ENCODE data around the gene EP300.

EP300 gene

GRCh38 chr22:41197038-41197972 is 104.9 kb downstream of the EP300 start:
- peak overlapping the region; percentile 85 for H3K14ac ChIP-seq (ENCODE audit: low read length)
- no peak overlapping the region for H2AK5ac ChIP-seq (ENCODE audit: low read depth, low read length)
- no peak overlapping the region for H3K27ac ChIP-seq (replicated peaks; ENCODE audit: low read length)
- peak overlapping the region; percentile 72 to 90 for H3K4me3 ChIP-seq (ENCODE audit: low read length in 2 of 2)
- peak overlapping the region; percentile 95 for H3K18ac ChIP-seq (ENCODE audit: low read length)
- no peak overlapping the region for H4K8ac ChIP-seq (ENCODE audit: low read depth, low read length)
- no CpG with 5 or more reads among the region's 91 CpGs for WGBS, 2 donors (ENCODE audit: extremely low coverage in 2 of 2, insufficient read length in 2 of 2, insufficient replicate concordance in 1 of 2)
- H2BK120ac ChIP-seq (ENCODE audit: low read depth, low read length), result no peak overlapping the region
- peak overlapping the region; percentile 86 for H3K9ac ChIP-seq (ENCODE audit: low read depth, low read length, poor library complexity)
- H3K79me1 ChIP-seq (ENCODE audit: low read depth, low read length), result no peaks in the 10 kb centered on the region
- peak overlapping the region; percentile 91 for H3K23ac ChIP-seq (ENCODE audit: low read depth, low read length, poor library complexity)
- H4K91ac ChIP-seq (ENCODE audit: low read depth, low read length, poor library complexity), result no peak overlapping the region
- no peak overlapping the region for H2BK5ac ChIP-seq (ENCODE audit: low read length)
- peaks cover 4 to 25% (median 6%) of the 10 kb centered on the region in 3 experiments for H3K27me3 ChIP-seq (ENCODE audit: control insufficient read depth in 3 of 3, insufficient read depth in 3 of 3, low read depth in 1 of 3, low read length in 3 of 3)
- H3K9me3 ChIP-seq (replicated peaks in 1 of 2; ENCODE audit: control insufficient read depth in 2 of 2, insufficient read depth in 1 of 2, low read depth in 1 of 2, low read length in 2 of 2), result no peaks in the 10 kb centered on the region
- no peak overlapping the region for H2BK15ac ChIP-seq (ENCODE audit: low read length)
- no peaks in the 10 kb centered on the region for H3K36me3 ChIP-seq (replicated peaks in 1 of 2; ENCODE audit: control insufficient read depth in 2 of 2, insufficient read depth in 2 of 2, low read length in 2 of 2)
- H3K4me2 ChIP-seq (ENCODE audit: insufficient read depth, low read length, poor library complexity, severe bottlenecking), result peak overlapping the region; percentile 98
- no peak overlapping the region for H3K4ac ChIP-seq (ENCODE audit: low read length)
- peak overlapping the region; percentile 100 for H2AFZ ChIP-seq (ENCODE audit: low read length)
- peaks cover 2 to 4% of the 10 kb centered on the region in 2 donors for H3K4me1 ChIP-seq (ENCODE audit: control insufficient read depth in 2 of 2, insufficient read depth in 1 of 2, low read depth in 1 of 2, low read length in 2 of 2)
- H2BK12ac ChIP-seq (ENCODE audit: low read length), result no peak overlapping the region
- DNase-seq (ENCODE audit: low spot score), result peak; percentile 77

- no peak overlapping the region for H3K4ac ChIP-seq (ENCODE audit: low read length)
- no peak overlapping the region for H2BK5ac ChIP-seq (ENCODE audit: low read length)
- H3K9me3 ChIP-seq (replicated peaks in 1 of 2; ENCODE audit: control insufficient read depth in 2 of 2, insufficient read depth in 1 of 2, low read depth in 1 of 2, low read length in 2 of 2), result no peaks in the 10 kb centered on the region
- H2AK5ac ChIP-seq (ENCODE audit: low read depth, low read length), result no peak overlapping the region
- H4K8ac ChIP-seq (ENCODE audit: low read depth, low read length), result no peak overlapping the region
- no peak overlapping the region for H4K91ac ChIP-seq (ENCODE audit: low read depth, low read length, poor library complexity)
- no peak overlapping the region for H3K23ac ChIP-seq (ENCODE audit: low read depth, low read length, poor library complexity)
- no peak overlapping the region for H3K14ac ChIP-seq (ENCODE audit: low read length)
- H3K9ac ChIP-seq (ENCODE audit: low read depth, low read length, poor library complexity), result no peak overlapping the region
- peak overlapping the region; percentile 100 for H2AFZ ChIP-seq (ENCODE audit: low read length)
- peak overlapping the region in 1 of 2 donors; percentile 72 for H3K4me3 ChIP-seq (ENCODE audit: low read length in 2 of 2)
- no peak for DNase-seq (ENCODE audit: low spot score)
- no peak overlapping the region for H2BK15ac ChIP-seq (ENCODE audit: low read length)
- H3K4me1 ChIP-seq (ENCODE audit: control insufficient read depth in 2 of 2, insufficient read depth in 1 of 2, low read depth in 1 of 2, low read length in 2 of 2), result peaks cover 2 to 4% of the 10 kb centered on the region in 2 donors
- peak overlapping the region; percentile 98 for H3K4me2 ChIP-seq (ENCODE audit: insufficient read depth, low read length, poor library complexity, severe bottlenecking)
- H3K18ac ChIP-seq (ENCODE audit: low read length), result no peak overlapping the region
- H3K27ac ChIP-seq (replicated peaks; ENCODE audit: low read length), result no peak overlapping the region
- no peak overlapping the region for H2BK120ac ChIP-seq (ENCODE audit: low read depth, low read length)
- no peak overlapping the region for H2BK12ac ChIP-seq (ENCODE audit: low read length)
- no peaks in the 10 kb centered on the region for H3K79me1 ChIP-seq (ENCODE audit: low read depth, low read length)
- no peaks in the 10 kb centered on the region for H3K36me3 ChIP-seq (replicated peaks in 1 of 2; ENCODE audit: control insufficient read depth in 2 of 2, insufficient read depth in 2 of 2, low read length in 2 of 2)
- WGBS, 2 donors (ENCODE audit: extremely low coverage in 2 of 2, insufficient read length in 2 of 2, insufficient replicate concordance in 1 of 2), result 100% methylated on average over 1 of the region's 9 CpGs; no CpG with 5 or more reads in 1 of the 2 donors
- peaks cover 4 to 25% (median 6%) of the 10 kb centered on the region in 3 experiments for H3K27me3 ChIP-seq (ENCODE audit: control insufficient read depth in 3 of 3, insufficient read depth in 3 of 3, low read depth in 1 of 3, low read length in 3 of 3)
These were observed 105.7 kb downstream of the EP300 start for GRCh38 chr22:41198027-41198580.

GRCh38 chr22:41201141-41201540 is 108.7 kb downstream of the EP300 start:
- Histone ChIP-seq H3K36me3 (replicated peaks in 1 of 2; ENCODE audit: control insufficient read depth in 2 of 2, insufficient read depth in 2 of 2, low read length in 2 of 2) (peaks cover 0 to under 1% of the 10 kb centered on the region in 2 donors), H4K91ac (ENCODE audit: low read depth, low read length, poor library complexity) (no peak overlapping the region), H3K9me3 (replicated peaks in 1 of 2; ENCODE audit: control insufficient read depth in 2 of 2, insufficient read depth in 1 of 2, low read depth in 1 of 2, low read length in 2 of 2) (no peaks in the 10 kb centered on the region), H3K79me1 (ENCODE audit: low read depth, low read length) (peaks cover 5% of the 10 kb centered on the region), H2BK5ac (ENCODE audit: low read length) (no peak overlapping the region), H3K4me3 (ENCODE audit: low read length in 2 of 2) (no peak overlapping the region), H3K23ac (ENCODE audit: low read depth, low read length, poor library complexity) (no peak overlapping the region), H3K27ac (replicated peaks; ENCODE audit: low read length) (no peak overlapping the region), H2BK120ac (ENCODE audit: low read depth, low read length) (no peak overlapping the region), H3K4me2 (ENCODE audit: insufficient read depth, low read length, poor library complexity, severe bottlenecking) (no peak overlapping the region), H3K4me1 (ENCODE audit: control insufficient read depth in 2 of 2, insufficient read depth in 1 of 2, low read depth in 1 of 2, low read length in 2 of 2) (peaks cover 7% of the 10 kb centered on the region in 2 donors), H3K14ac (ENCODE audit: low read length) (no peak overlapping the region), H3K18ac (ENCODE audit: low read length) (no peak overlapping the region), H2BK15ac (ENCODE audit: low read length) (no peak overlapping the region), H3K4ac (ENCODE audit: low read length) (no peak overlapping the region), H2BK12ac (ENCODE audit: low read length) (no peak overlapping the region), H3K27me3 (ENCODE audit: control insufficient read depth in 3 of 3, insufficient read depth in 3 of 3, low read depth in 1 of 3, low read length in 3 of 3) (peaks cover 4 to 25% (median 6%) of the 10 kb centered on the region in 3 experiments), H3K9ac (ENCODE audit: low read depth, low read length, poor library complexity) (no peak overlapping the region), H2AK5ac (ENCODE audit: low read depth, low read length) (no peak overlapping the region), H4K8ac (ENCODE audit: low read depth, low read length) (no peak overlapping the region), H2AFZ (ENCODE audit: low read length) (no peak overlapping the region)
- WGBS, 2 donors (ENCODE audit: extremely low coverage in 2 of 2, insufficient read length in 2 of 2, insufficient replicate concordance in 1 of 2), result no CpG with 5 or more reads among the region's 10 CpGs
- DNase-seq (ENCODE audit: low spot score), result no peak

GRCh38 chr22:41203118-41203517 is 110.7 kb downstream of the EP300 start:
- Histone ChIP-seq H3K27ac (replicated peaks; ENCODE audit: low read length) (no peak overlapping the region), H2AFZ (ENCODE audit: low read length) (no peak overlapping the region), H3K18ac (ENCODE audit: low read length) (no peak overlapping the region), H3K4me1 (ENCODE audit: control insufficient read depth in 2 of 2, insufficient read depth in 1 of 2, low read depth in 1 of 2, low read length in 2 of 2) (peaks cover 3 to 6% of the 10 kb centered on the region in 2 donors), H3K36me3 (replicated peaks in 1 of 2; ENCODE audit: control insufficient read depth in 2 of 2, insufficient read depth in 2 of 2, low read length in 2 of 2) (peaks cover 2 to 4% of the 10 kb centered on the region in 2 donors), H3K9me3 (replicated peaks in 1 of 2; ENCODE audit: control insufficient read depth in 2 of 2, insufficient read depth in 1 of 2, low read depth in 1 of 2, low read length in 2 of 2) (no peaks in the 10 kb centered on the region), H3K23ac (ENCODE audit: low read depth, low read length, poor library complexity) (no peak overlapping the region), H2BK12ac (ENCODE audit: low read length) (no peak overlapping the region), H3K14ac (ENCODE audit: low read length) (no peak overlapping the region), H4K8ac (ENCODE audit: low read depth, low read length) (no peak overlapping the region), H3K27me3 (ENCODE audit: control insufficient read depth in 3 of 3, insufficient read depth in 3 of 3, low read depth in 1 of 3, low read length in 3 of 3) (peaks cover 0 to 16% (median 6%) of the 10 kb centered on the region in 3 experiments), H2BK15ac (ENCODE audit: low read length) (no peak overlapping the region), H2AK5ac (ENCODE audit: low read depth, low read length) (no peak overlapping the region), H3K4me2 (ENCODE audit: insufficient read depth, low read length, poor library complexity, severe bottlenecking) (no peak overlapping the region), H2BK120ac (ENCODE audit: low read depth, low read length) (no peak overlapping the region), H3K79me1 (ENCODE audit: low read depth, low read length) (peaks cover 7% of the 10 kb centered on the region), H3K4me3 (ENCODE audit: low read length in 2 of 2) (no peak overlapping the region), H2BK5ac (ENCODE audit: low read length) (no peak overlapping the region), H3K4ac (ENCODE audit: low read length) (no peak overlapping the region), H4K91ac (ENCODE audit: low read depth, low read length, poor library complexity) (no peak overlapping the region), H3K9ac (ENCODE audit: low read depth, low read length, poor library complexity) (no peak overlapping the region)
- no peak for DNase-seq (ENCODE audit: low spot score)
- no CpG with 5 or more reads among the region's 2 CpGs for WGBS, 2 donors (ENCODE audit: extremely low coverage in 2 of 2, insufficient read length in 2 of 2, insufficient replicate concordance in 1 of 2)

All from neuronal stem cell (in vitro differentiated cells).